Stimulated activated naive CD8-positive, alpha-beta T cell treated with anti-CD3 and anti-CD28 coated beads, Interleukin-15, amount 100 ng/mL, for 72 hours (primary cell): ENCODE results near the gene SNTN.
A peak's percentile ranks its signal among the peaks of the same experiment; 100 is the strongest.

Source experiments
- ATAC-seq: fragments of 150-1000 bp; cut with Tn5 transposase; 2 replicates; pipeline ENCODE4 v1.10.0; 2021; ENCODE audit warnings: mild to moderate bottlenecking, moderate library complexity
- DNase-seq, 2 donors: peaks; one replicate each; pipeline ENCODE4 v3.0.0; 2021 to 2022
- H3K27ac Mint-ChIP-seq, 2 donors: one replicate each; pipeline ENCODE4 v1.8.0; 2022; ENCODE audit warnings: mild to moderate bottlenecking in 2 of 2, mixed read lengths in 2 of 2, moderate library complexity in 2 of 2
- H3K27me3 Mint-ChIP-seq: one replicate; pipeline ENCODE4 v1.8.0; 2022; ENCODE audit warnings: mixed read lengths
- H3K4me1 Mint-ChIP-seq: one replicate; pipeline ENCODE4 v1.8.0; 2022; ENCODE audit warnings: mild to moderate bottlenecking, mixed read lengths
- H3K4me3 Mint-ChIP-seq, 2 donors: one replicate each; pipeline ENCODE4 v1.8.0; 2022; ENCODE audit warnings: mild to moderate bottlenecking in 2 of 2, mixed read lengths in 2 of 2, moderate library complexity in 1 of 2
- H3K9me3 Mint-ChIP-seq, 2 donors: one replicate each; pipeline ENCODE4 v1.8.0; 2022; ENCODE audit warnings: mixed read lengths in 2 of 2

The SNTN gene

GRCh38 chr3:63655519-63655918 lies 3.0 kb downstream of the SNTN start:
- Mint-ChIP-seq H3K9me3 (peaks cover 0 to 12% of the 10 kb centered on the region in 2 donors), H3K4me3 (no peak overlapping the region), H3K27ac (no peak overlapping the region), H3K27me3 (no peaks in the 10 kb centered on the region), H3K4me1 (no peaks in the 10 kb centered on the region)
- ATAC-seq (no peak), DNase-seq (no peak)

DNA sequence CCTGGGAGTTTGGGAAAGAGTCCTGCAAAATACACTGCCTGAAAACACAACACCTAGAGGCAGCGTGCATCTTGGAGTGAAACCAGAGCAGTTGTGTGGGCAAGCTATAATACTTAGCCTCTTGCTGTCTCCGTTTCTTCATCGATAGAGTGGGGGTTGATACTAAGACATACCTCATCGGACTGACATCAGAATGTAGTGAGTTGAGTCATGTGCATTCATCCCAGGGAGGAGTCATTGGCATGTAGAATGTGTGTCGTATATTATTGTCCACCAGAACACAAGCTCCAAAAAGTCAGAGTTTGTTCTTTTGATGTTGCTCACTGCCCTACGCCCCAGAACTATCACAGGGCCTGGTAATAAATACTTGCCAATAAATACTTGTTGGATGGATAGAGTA lies 4.3 kb downstream of the SNTN start:
- DNase-seq (no peak), ATAC-seq (no peak)
- no peaks in the 10 kb centered on the region for H3K4me1 Mint-ChIP-seq
- peaks cover 0 to 11% of the 10 kb centered on the region in 2 donors for H3K9me3 Mint-ChIP-seq
- H3K27ac Mint-ChIP-seq: no peak overlapping the region
- H3K4me3 Mint-ChIP-seq: no peak overlapping the region
- no peaks in the 10 kb centered on the region for H3K27me3 Mint-ChIP-seq

DNA sequence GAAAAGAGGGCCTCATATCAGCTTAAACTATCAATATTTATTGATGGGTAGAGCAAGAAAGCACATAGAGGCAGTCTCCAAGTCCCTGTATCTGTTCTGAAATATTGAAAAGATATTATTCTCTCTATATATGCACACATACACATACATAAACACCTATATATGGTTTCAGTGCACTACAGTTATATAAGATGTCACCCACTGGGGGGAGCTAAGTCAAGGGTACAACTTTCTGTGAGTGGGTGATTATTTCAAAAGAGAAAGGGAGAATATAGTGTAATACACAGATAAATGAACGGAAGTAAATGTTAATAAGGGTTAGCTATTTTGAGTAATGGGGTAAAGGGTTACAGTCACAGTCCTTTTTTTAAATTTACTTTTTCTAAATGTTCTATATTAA lies 8.8 kb downstream of the SNTN start:
- Mint-ChIP-seq H3K27me3 (no peaks in the 10 kb centered on the region), H3K9me3 (no peaks in the 10 kb centered on the region), H3K4me3 (no peak overlapping the region), H3K27ac (no peak overlapping the region), H3K4me1 (no peaks in the 10 kb centered on the region)
- ATAC-seq (no peak), DNase-seq (no peak)

GRCh38 chr3:63662011-63662410 lies 9.5 kb downstream of the SNTN start:
- ATAC-seq: no peak
- no peaks in the 10 kb centered on the region for H3K4me1 Mint-ChIP-seq
- no peak overlapping the region for H3K27ac Mint-ChIP-seq
- DNase-seq: no peak
- no peak overlapping the region for H3K4me3 Mint-ChIP-seq
- H3K27me3 Mint-ChIP-seq: no peaks in the 10 kb centered on the region
- no peaks in the 10 kb centered on the region for H3K9me3 Mint-ChIP-seq

GRCh38 chr3:63662500-63662899 lies 10.0 kb downstream of the SNTN start:
- no peak for ATAC-seq
- Mint-ChIP-seq H3K4me3 (no peak overlapping the region), H3K9me3 (no peaks in the 10 kb centered on the region), H3K27ac (no peak overlapping the region), H3K27me3 (no peaks in the 10 kb centered on the region), H3K4me1 (no peaks in the 10 kb centered on the region)
- DNase-seq: no peak

- H3K27ac Mint-ChIP-seq: no peak overlapping the region
- H3K4me3 Mint-ChIP-seq: no peak overlapping the region
- H3K9me3 Mint-ChIP-seq: peaks cover 0 to 13% of the 10 kb centered on the region in 2 donors
- H3K27me3 Mint-ChIP-seq: peaks cover 8% of the 10 kb centered on the region
- ATAC-seq (no peak), DNase-seq (no peak)
- H3K4me1 Mint-ChIP-seq: no peaks in the 10 kb centered on the region
Observed at GRCh38 chr3:63670544-63670943, 18.1 kb downstream of the SNTN start.

- Mint-ChIP-seq H3K4me1 (no peaks in the 10 kb centered on the region), H3K27me3 (peaks cover 8% of the 10 kb centered on the region), H3K9me3 (peaks cover 0 to 13% of the 10 kb centered on the region in 2 donors), H3K4me3 (no peak overlapping the region), H3K27ac (no peak overlapping the region)
- DNase-seq (no peak), ATAC-seq (no peak)
Observed at GRCh38 chr3:63673111-63673510, 20.6 kb downstream of the SNTN start.

DNA sequence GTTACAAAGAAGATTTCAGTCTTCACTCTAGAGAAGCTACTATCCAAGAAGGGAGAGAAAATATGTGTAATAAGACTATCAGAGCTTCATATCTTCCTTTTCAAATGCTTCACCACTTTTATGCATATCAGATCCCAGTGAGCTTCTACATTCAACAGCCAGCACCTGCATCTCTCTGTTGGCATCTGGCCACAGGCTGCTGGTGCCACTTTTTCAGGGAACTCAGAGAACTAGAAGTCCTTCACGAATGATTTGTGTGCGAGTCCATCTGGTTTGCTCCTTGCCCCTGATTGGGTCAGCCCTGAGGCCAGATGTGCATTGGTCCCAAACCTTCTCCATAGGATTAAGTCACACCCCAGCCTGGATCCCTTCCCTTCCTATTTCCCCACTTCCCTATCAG lies 22.1 kb downstream of the SNTN start:
- DNase-seq (no peak), ATAC-seq (no peak)
- Mint-ChIP-seq H3K4me3 (no peak overlapping the region), H3K27ac (no peak overlapping the region), H3K4me1 (no peaks in the 10 kb centered on the region), H3K27me3 (peaks cover 8% of the 10 kb centered on the region), H3K9me3 (peaks cover 0 to 13% of the 10 kb centered on the region in 2 donors)

- Mint-ChIP-seq H3K4me1 (no peaks in the 10 kb centered on the region), H3K27me3 (no peaks in the 10 kb centered on the region), H3K27ac (no peak overlapping the region), H3K4me3 (no peak overlapping the region), H3K9me3 (no peaks in the 10 kb centered on the region)
- DNase-seq (no peak), ATAC-seq (no peak)
Observed at GRCh38 chr3:63679186-63679585, 26.7 kb downstream of the SNTN start.

GRCh38 chr3:63684081-63684480 lies 31.6 kb downstream of the SNTN start:
- no peaks in the 10 kb centered on the region for H3K27me3 Mint-ChIP-seq
- no peak overlapping the region for H3K4me3 Mint-ChIP-seq
- DNase-seq (no peak), ATAC-seq (no peak)
- no peaks in the 10 kb centered on the region for H3K4me1 Mint-ChIP-seq
- H3K9me3 Mint-ChIP-seq: no peaks in the 10 kb centered on the region
- H3K27ac Mint-ChIP-seq: no peak overlapping the region

- H3K4me3 Mint-ChIP-seq: no peak overlapping the region
Observed at GRCh38 chr3:63685340-63685739, 32.9 kb downstream of the SNTN start.

DNA sequence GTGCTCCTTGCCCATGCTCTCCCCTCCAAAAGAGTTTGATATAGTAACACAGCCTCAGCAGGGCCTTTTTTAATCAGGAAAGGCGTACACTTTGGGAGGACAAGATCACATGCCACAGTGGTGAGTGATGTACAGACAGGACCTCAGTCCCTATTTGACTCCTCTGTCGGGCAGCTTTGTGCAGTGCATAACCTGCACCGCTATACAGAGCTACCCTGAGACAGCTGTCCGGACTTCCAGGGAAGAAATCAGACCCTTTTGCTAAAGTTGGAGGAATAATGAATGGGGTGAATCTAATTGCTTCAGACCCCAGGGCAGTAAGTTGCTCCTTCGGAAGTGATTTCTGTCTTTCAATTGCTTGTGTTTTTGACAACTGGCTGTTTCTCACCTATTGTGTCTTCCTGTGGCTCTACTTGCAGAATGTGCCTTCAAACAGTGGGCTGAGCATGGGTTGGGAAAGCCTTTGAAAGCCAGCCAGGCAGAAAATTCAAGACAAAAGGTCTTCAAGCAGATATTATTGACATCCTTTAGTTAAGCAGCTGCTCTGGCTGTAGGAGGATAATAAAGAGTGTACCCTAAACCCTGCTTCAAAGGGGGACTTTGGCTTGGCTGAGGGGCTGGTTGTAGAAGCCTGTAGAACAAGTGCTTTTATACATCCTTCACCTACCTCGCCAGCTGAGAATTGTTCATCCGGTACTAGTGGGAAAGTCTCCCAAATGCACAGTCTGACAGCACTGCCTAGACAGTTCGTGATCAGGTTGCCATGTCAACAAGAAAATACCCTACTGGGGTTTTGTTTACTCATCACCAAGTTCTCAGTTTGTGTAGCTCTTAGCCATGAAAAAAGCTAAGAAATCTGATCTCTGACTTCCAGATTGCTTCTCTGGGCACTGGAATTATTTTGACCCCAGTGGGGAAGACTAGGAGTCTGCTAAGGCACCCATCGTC lies 35.1 kb downstream of the SNTN start:
- no peaks in the 10 kb centered on the region for H3K9me3 Mint-ChIP-seq
- H3K4me3 Mint-ChIP-seq: no peak overlapping the region
- ATAC-seq (no peak), DNase-seq (no peak)
- no peaks in the 10 kb centered on the region for H3K27me3 Mint-ChIP-seq
- no peaks in the 10 kb centered on the region for H3K4me1 Mint-ChIP-seq
- no peak overlapping the region for H3K27ac Mint-ChIP-seq

More at GRCh38 chr3:63685340-63685739, 32.9 kb downstream of the SNTN start:
- Mint-ChIP-seq H3K27me3 (no peaks in the 10 kb centered on the region), H3K27ac (peak overlapping the region in 1 of 2 donors; percentile 63), H3K9me3 (no peaks in the 10 kb centered on the region), H3K4me1 (no peaks in the 10 kb centered on the region)
- no peak for DNase-seq
- no peak for ATAC-seq

GRCh38 chr3:63689285-63689684 lies 36.8 kb downstream of the SNTN start:
- H3K4me1 Mint-ChIP-seq: no peaks in the 10 kb centered on the region
- no peak for ATAC-seq
- H3K27me3 Mint-ChIP-seq: no peaks in the 10 kb centered on the region
- no peak overlapping the region for H3K4me3 Mint-ChIP-seq
- DNase-seq: no peak
- H3K9me3 Mint-ChIP-seq: peaks cover 5 to 9% of the 10 kb centered on the region in 2 donors
- H3K27ac Mint-ChIP-seq: no peak overlapping the region

DNA sequence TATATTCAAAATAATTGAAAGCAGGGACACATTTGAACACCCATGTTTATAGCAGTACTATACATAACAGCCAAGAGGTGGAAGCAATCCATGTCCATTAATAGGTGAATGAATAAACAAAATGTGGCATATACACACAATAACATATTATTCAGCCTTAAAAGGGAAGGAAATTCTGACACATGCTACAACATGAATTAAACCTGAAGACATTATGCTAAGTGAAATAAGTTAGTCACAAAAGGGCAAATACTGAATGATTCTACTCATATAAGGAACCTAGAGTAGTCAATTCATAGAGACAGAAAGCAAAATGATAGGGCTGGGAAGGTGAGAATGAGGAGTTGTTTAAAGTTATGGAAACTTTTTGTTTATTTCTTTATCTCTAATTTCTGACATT lies 40.9 kb downstream of the SNTN start:
- no peaks in the 10 kb centered on the region for H3K27me3 Mint-ChIP-seq
- no peak overlapping the region for H3K4me3 Mint-ChIP-seq
- H3K27ac Mint-ChIP-seq: no peak overlapping the region
- no peaks in the 10 kb centered on the region for H3K4me1 Mint-ChIP-seq
- no peak for ATAC-seq
- DNase-seq: no peak
- peaks cover 11 to 18% of the 10 kb centered on the region in 2 donors for H3K9me3 Mint-ChIP-seq

DNA sequence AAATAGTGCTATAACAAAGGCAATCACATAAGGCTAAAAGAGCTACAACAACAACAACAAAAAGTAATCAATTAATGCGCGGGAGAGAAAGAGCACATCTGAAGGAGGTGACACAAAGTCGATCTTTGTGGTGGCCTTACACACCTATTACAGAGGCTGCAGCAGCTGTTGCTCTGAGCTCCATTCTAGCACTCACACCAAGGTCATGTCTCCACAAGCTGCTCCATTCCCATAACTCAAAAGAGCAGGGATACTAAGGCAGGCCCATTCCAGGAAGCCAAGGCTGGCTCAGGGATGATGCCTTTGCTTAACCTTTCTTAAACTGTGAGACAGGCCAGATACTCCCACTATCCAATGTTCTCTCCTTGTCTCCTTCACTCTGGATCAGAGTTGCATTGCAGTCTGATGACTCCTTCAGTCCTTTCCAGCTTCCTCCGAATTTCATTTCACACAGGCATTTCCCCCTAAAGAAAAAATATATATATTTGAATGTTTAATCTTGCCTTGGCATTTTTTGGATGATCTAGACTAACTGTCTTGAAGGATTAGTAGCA lies 52.7 kb downstream of the SNTN start:
- DNase-seq: no peak
- Mint-ChIP-seq H3K27ac (no peak overlapping the region), H3K4me1 (no peaks in the 10 kb centered on the region), H3K27me3 (no peaks in the 10 kb centered on the region), H3K9me3 (no peaks in the 10 kb centered on the region), H3K4me3 (no peak overlapping the region)
- ATAC-seq: no peak

DNA sequence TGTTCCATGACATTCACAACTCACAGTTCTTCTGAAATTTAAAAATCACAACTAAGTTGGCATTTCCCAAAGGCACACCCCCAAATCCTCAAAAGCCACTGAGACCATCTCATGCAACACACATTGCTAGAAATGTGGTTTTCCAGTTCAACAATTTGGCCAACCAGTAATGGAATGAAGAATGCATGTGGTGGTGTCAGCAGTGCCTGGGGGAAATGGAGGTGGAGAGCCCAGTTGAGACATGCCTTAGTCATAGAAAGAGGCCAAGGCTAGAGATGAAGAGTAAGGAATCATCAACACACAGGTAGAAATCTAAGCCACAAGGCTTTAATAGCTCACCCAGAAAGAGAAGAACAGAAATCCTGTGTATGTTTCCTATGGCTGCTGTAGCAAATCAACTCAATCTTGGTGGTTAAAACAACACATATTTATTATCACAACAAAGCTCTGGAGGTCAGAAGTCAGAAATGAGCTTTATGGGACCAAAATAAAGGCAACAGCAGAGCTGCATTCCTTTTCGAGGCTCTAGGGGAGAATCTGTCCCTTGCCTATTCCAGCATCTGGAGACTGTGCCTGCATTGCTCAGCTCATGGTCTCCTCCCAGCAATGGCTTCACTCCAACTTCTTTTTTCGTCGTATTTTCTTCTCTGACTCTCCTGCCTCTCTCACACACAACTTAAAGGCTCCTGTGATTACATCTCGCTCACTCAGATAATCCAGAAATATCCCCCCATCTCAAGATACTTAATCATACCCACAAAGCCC lies 54.0 kb downstream of the SNTN start:
- Mint-ChIP-seq H3K9me3 (no peaks in the 10 kb centered on the region), H3K27ac (peak overlapping the region in 1 of 2 donors; percentile 41), H3K4me3 (no peak overlapping the region), H3K27me3 (no peaks in the 10 kb centered on the region), H3K4me1 (no peaks in the 10 kb centered on the region)
- ATAC-seq (no peak), DNase-seq (no peak)
